ENCODE data around the gene QSOX2. TPM values are rescaled to one million over a fixed set of nuclear protein-coding genes. Genes with fewer than 3 reads are reported as not detected.

The QSOX2 gene
- total RNA-seq, 1 donor from 2014 or later, result 15.5 TPM

DNA sequence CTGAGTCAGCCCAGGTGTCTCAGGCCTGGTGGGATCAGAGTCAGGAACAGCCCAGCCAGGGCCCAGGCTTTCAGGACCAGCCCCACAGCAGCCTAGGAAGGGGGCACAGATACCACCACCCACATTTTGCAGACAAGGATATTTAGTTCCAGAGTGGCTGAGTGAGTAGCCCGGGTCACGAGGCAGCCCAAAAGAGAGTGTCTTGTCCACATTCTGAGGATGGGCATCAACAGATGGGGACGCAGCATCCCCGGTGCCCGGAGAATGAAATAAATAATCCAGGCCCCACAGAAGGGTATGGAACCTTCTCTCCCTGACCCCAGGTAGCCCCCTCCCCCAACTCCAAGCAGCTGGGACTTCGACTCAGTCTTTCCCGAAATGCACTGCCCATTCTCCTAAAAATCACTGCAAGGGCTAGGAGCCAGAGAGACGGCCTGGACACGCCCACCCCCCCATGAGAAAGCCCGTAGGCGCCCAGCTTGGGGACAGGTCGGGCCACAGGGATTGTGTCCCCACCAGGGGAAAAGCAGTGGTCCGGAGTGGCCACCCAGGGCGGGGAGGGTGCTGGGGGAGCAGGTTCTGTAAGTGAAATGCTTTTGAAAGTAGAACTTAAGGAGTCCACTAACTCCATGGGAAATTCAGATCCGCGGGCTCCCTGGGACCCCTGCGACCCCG, 47.5 kb downstream of the QSOX2 start:
- Mint-ChIP-seq H3K4me1 (ENCODE audit: unreplicated experiment) (no peaks in the 10 kb centered on the region), H3K36me3 (ENCODE audit: unreplicated experiment) (no peaks in the 10 kb centered on the region)

DNA sequence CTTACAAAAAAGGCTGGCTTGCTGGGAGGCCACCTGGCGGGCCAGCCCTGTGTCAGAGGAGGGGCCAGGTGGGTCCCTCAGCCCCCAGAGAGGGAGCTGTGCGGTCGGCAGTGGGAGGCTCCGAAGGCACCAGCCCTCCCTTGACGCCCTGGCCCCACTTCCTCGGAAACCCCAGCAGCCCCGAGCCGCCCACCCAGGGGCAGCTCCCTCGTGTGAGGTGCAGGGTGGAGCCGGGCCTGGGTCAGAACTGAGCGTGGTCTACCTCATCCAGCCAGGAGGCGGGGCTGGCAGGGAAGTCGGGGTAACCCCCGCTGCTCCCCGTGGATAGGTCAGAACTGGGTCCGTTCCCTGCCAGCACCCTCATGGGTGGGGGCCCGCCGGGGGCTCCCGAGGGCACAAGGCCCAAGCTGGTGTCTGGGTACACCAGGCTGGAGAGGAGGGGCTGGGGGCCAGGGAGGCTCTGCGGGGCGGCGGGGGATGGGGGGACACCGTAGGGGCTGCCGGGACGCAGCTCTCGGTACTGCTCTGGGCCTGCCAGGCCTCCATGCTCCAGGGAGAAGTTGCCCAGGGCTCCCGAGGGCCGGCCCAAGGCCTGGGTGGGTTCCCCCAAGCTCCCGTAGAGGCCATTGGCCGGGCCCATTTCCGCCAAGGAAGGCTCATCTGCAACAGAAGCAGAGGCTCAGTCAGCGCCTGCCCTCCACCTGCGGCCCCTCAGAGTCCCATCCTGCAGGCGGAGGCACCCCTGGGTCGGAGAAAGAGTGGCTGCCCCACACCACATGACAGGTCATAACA, 48.3 kb downstream of the QSOX2 start:
- H3K4me3 Mint-ChIP-seq (ENCODE audit: unreplicated experiment), result no peak overlapping the region
- no peak overlapping the region for H3K27ac Mint-ChIP-seq (ENCODE audit: unreplicated experiment)
- H3K36me3 Mint-ChIP-seq (ENCODE audit: unreplicated experiment), result no peaks in the 10 kb centered on the region
- no peaks in the 10 kb centered on the region for H3K9me3 Mint-ChIP-seq (ENCODE audit: unreplicated experiment)
- TF ChIP-seq CTCF (IDR thresholded peaks at IDR 0.05), result no peak
- peaks cover 39% of the 10 kb centered on the region for H3K27me3 Mint-ChIP-seq (ENCODE audit: unreplicated experiment)
- H3K4me1 Mint-ChIP-seq (ENCODE audit: unreplicated experiment), result no peaks in the 10 kb centered on the region
- DNase-seq (ENCODE audit: extremely low spot score, unreplicated experiment), result no peak

More for the DNA sequence above, 47.5 kb downstream of the QSOX2 start:
- no peak for TF ChIP-seq CTCF (IDR thresholded peaks at IDR 0.05)
- Mint-ChIP-seq H3K4me3 (ENCODE audit: unreplicated experiment) (no peak overlapping the region), H3K27ac (ENCODE audit: unreplicated experiment) (no peak overlapping the region), H3K27me3 (ENCODE audit: unreplicated experiment) (peaks cover 39% of the 10 kb centered on the region), H3K9me3 (ENCODE audit: unreplicated experiment) (no peaks in the 10 kb centered on the region)
- no peak for DNase-seq (ENCODE audit: extremely low spot score, unreplicated experiment)

- H3K27ac Mint-ChIP-seq (ENCODE audit: unreplicated experiment), result no peak overlapping the region
- DNase-seq (ENCODE audit: extremely low spot score, unreplicated experiment), result no peak
- no peak for TF ChIP-seq CTCF (IDR thresholded peaks at IDR 0.05)
- H3K9me3 Mint-ChIP-seq (ENCODE audit: unreplicated experiment), result no peaks in the 10 kb centered on the region
- H3K4me3 Mint-ChIP-seq (ENCODE audit: unreplicated experiment), result no peak overlapping the region
- H3K36me3 Mint-ChIP-seq (ENCODE audit: unreplicated experiment), result no peaks in the 10 kb centered on the region
- H3K27me3 Mint-ChIP-seq (ENCODE audit: unreplicated experiment), result peaks cover 42% of the 10 kb centered on the region
- H3K4me1 Mint-ChIP-seq (ENCODE audit: unreplicated experiment), result no peaks in the 10 kb centered on the region
These were observed 49.1 kb downstream of the QSOX2 start for GRCh38 chr9:136196404-136197083.

DNA sequence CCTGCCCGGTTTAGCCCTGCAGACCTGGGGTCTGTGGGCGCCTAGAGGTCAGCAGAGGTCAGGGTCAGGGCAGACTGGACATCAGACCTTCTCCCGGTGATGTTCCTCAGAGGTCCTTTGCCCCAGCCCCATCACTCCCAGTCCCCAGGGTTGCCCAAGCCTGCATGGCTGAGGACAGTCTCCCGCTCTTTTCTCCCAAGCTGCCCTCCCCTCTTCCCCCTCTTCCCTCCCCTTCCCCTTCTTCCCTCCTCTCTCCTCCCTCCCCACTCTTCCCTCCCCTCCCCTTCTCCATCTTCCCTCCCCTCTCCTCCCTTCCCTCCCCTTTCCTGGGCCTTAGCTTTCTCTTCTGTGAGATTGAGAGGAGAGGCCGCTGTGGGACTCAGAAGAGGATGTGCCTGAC, 51.1 kb downstream of the QSOX2 start:
- Mint-ChIP-seq H3K4me3 (ENCODE audit: unreplicated experiment) (no peak overlapping the region), H3K4me1 (ENCODE audit: unreplicated experiment) (no peaks in the 10 kb centered on the region), H3K36me3 (ENCODE audit: unreplicated experiment) (no peaks in the 10 kb centered on the region), H3K27me3 (ENCODE audit: unreplicated experiment) (peaks cover 41% of the 10 kb centered on the region), H3K27ac (ENCODE audit: unreplicated experiment) (no peak overlapping the region), H3K9me3 (ENCODE audit: unreplicated experiment) (no peaks in the 10 kb centered on the region)
- no peak for DNase-seq (ENCODE audit: extremely low spot score, unreplicated experiment)
- no peak for TF ChIP-seq CTCF (IDR thresholded peaks at IDR 0.05)

DNA sequence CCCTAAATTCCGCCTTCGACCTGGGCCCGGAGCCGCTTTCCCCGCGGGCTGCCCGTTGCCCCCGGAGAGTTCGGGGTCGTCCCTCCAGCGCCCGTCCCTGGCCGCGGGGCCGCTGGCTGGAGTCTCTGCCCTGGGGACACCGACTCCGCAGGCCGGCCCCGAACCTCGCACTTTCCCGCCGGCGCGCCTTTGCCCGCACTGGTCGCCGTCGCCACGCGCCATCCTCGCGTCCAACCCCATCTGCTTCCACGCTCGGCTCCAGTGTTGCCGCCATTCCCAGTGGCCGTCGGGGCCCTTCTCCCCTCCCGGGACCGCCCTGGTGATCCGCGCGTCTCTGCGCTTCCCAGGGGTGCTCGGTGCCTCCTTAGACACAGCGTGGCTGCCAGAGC, 51.7 kb downstream of the QSOX2 start:
- Mint-ChIP-seq H3K4me3 (ENCODE audit: unreplicated experiment) (no peak overlapping the region), H3K4me1 (ENCODE audit: unreplicated experiment) (no peaks in the 10 kb centered on the region), H3K9me3 (ENCODE audit: unreplicated experiment) (no peaks in the 10 kb centered on the region), H3K27me3 (ENCODE audit: unreplicated experiment) (peaks cover 41% of the 10 kb centered on the region), H3K27ac (ENCODE audit: unreplicated experiment) (no peak overlapping the region), H3K36me3 (ENCODE audit: unreplicated experiment) (no peaks in the 10 kb centered on the region)
- no peak for TF ChIP-seq CTCF (IDR thresholded peaks at IDR 0.05)
- no peak for DNase-seq (ENCODE audit: extremely low spot score, unreplicated experiment)

Data from osteocyte (in vitro differentiated cells).